PC-9 (cell line): ENCODE data around the gene AKAP6.

ENCODE experiments used
- EZH2 ChIP-seq: fragments of 200-600 bp; sonication (generic); IDR thresholded peaks from 2 replicates; pipeline ENCODE4 v1.8.0; 2017; ENCODE audit warnings: antibody characterized with exemption, low read depth
- TF ChIP-seq, protein P1 (sequence below): fragments of 200-600 bp; sonication (generic); conservative IDR thresholded peaks from 2 replicates; pipeline ENCODE4 v1.6.1; 2017; ENCODE audit warnings: mixed run types, antibody characterized with exemption, mild to moderate bottlenecking, moderate library complexity

DNA sequence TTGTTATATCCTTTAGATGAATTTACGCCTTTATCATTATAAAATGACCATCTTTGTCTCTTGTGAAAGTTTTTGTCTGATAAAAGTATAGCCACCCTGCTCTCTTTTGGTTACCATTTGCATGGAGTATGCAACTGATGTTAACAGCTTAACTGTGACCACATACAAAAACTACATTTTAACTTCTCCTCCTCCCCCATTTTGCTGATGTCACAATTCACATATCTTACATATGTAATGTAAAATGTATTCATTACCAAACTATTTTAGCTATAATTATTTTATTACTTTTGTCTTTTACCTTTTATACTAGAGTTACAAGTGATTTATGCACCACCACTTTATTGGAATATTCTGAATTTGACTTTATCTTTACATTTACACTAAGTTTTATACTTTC lies 425.1 kb downstream of the AKAP6 start:
- TF ChIP-seq, protein P1, sequence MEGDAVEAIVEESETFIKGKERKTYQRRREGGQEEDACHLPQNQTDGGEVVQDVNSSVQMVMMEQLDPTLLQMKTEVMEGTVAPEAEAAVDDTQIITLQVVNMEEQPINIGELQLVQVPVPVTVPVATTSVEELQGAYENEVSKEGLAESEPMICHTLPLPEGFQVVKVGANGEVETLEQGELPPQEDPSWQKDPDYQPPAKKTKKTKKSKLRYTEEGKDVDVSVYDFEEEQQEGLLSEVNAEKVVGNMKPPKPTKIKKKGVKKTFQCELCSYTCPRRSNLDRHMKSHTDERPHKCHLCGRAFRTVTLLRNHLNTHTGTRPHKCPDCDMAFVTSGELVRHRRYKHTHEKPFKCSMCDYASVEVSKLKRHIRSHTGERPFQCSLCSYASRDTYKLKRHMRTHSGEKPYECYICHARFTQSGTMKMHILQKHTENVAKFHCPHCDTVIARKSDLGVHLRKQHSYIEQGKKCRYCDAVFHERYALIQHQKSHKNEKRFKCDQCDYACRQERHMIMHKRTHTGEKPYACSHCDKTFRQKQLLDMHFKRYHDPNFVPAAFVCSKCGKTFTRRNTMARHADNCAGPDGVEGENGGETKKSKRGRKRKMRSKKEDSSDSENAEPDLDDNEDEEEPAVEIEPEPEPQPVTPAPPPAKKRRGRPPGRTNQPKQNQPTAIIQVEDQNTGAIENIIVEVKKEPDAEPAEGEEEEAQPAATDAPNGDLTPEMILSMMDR = no peak
- no peak for TF ChIP-seq EZH2
